Liver (tissue), 9 donors: ENCODE data around the gene ASS1. TPM values are rescaled to one million over a fixed set of nuclear protein-coding genes. Genes with fewer than 3 reads are reported as not detected.

ENCODE experiments used
- DNase-seq: peaks from one replicate; pipeline ENCODE4 v3.0.0-alpha.2; 2017; ENCODE audit warnings: low spot score
- H3K27ac ChIP-seq, 2 donors: one replicate each; pipeline ENCODE4 v1.7.0; 2013; ENCODE audit warnings: inconsistent platforms in 2 of 2, low read length in 2 of 2, control low read depth in 1 of 2, low read depth in 1 of 2, mild to moderate bottlenecking in 1 of 2
- H3K27me3 ChIP-seq, 4 donors: one replicate each; pipeline versions ENCODE4 v1.6.1 to v1.7.0; 2013; ENCODE audit warnings: low read length in 3 of 4, inconsistent platforms in 1 of 4, mild to moderate bottlenecking in 1 of 4, moderate library complexity in 1 of 4; ENCODE audit not compliant: control insufficient read depth in 4 of 4, insufficient read depth in 4 of 4
- H3K36me3 ChIP-seq, 4 donors: one replicate each; pipeline versions ENCODE4 v1.6.1 to v1.7.0; 2013; ENCODE audit warnings: low read length in 3 of 4, mild to moderate bottlenecking in 3 of 4, low read depth in 1 of 4, moderate library complexity in 1 of 4; ENCODE audit not compliant: control insufficient read depth in 4 of 4, insufficient read depth in 3 of 4
- H3K4me1 ChIP-seq, 4 donors: one replicate each; pipeline versions ENCODE4 v1.6.1 to v1.7.0; 2013; ENCODE audit warnings: low read length in 3 of 4, mild to moderate bottlenecking in 3 of 4, moderate library complexity in 1 of 4; ENCODE audit not compliant: control insufficient read depth in 4 of 4, insufficient read depth in 4 of 4
- H3K4me3 ChIP-seq, 3 donors: one replicate each; pipeline versions ENCODE4 v1.6.1 to v1.7.0; 2013; ENCODE audit warnings: low read length in 3 of 3, control low read depth in 1 of 3, low read depth in 1 of 3, mild to moderate bottlenecking in 1 of 3
- H3K9ac ChIP-seq, 2 donors: one replicate each; pipeline ENCODE4 v1.7.0; 2013; ENCODE audit warnings: low read length in 2 of 2, mild to moderate bottlenecking in 2 of 2, moderate library complexity in 2 of 2, control low read depth in 1 of 2, low read depth in 1 of 2
- H3K9me3 ChIP-seq, 4 donors: one replicate each; pipeline versions ENCODE4 v1.6.1 to v1.7.0; 2013; ENCODE audit warnings: low read length in 3 of 4; ENCODE audit not compliant: control insufficient read depth in 4 of 4
- CTCF ChIP-seq: fragments of 150-350 bp; IDR thresholded peaks from 2 replicates; pipeline ENCODE4 v1.5.1; 2017; ENCODE audit warnings: improper control_type of control experiment, low read depth, low read length; ENCODE audit not compliant: missing input control
- EGR1 ChIP-seq, 2 donors: IDR thresholded peaks; 2 replicates each; pipeline ENCODE4 v1.6.1; 2016 to 2018; ENCODE audit warnings: antibody characterized with exemption in 2 of 2, low read depth in 2 of 2
- FOXA1 ChIP-seq: IDR thresholded peaks from 2 replicates; pipeline ENCODE4 v1.6.1; 2016; ENCODE audit warnings: antibody characterized with exemption
- FOXA2 ChIP-seq: IDR thresholded peaks from 2 replicates; pipeline ENCODE4 v1.6.1; 2016; ENCODE audit warnings: antibody characterized with exemption
- GABPA ChIP-seq, 2 donors: IDR thresholded peaks in 1 of 2; conservative IDR thresholded peaks in 1 of 2; 2 replicates each; pipeline ENCODE4 v1.6.1; 2016; ENCODE audit warnings: antibody characterized with exemption in 2 of 2, mild to moderate bottlenecking in 1 of 2, moderate library complexity in 1 of 2
- HNF4A ChIP-seq, 2 donors: conservative IDR thresholded peaks; 2 replicates each; pipeline ENCODE4 v1.6.1; 2016; ENCODE audit warnings: antibody characterized with exemption in 2 of 2, mild to moderate bottlenecking in 2 of 2
- HNF4G ChIP-seq: IDR thresholded peaks from 2 replicates; pipeline ENCODE4 v1.6.1; 2016; ENCODE audit warnings: antibody characterized with exemption
- JUND ChIP-seq, 2 donors: IDR thresholded peaks; 2 replicates each; pipeline ENCODE4 v1.6.1; 2016; ENCODE audit warnings: antibody characterized with exemption in 2 of 2
- MAX ChIP-seq: IDR thresholded peaks from 2 replicates; pipeline ENCODE4 v1.6.1; 2016; ENCODE audit warnings: antibody characterized with exemption
- NR2F2 ChIP-seq: IDR thresholded peaks from 2 replicates; pipeline ENCODE4 v1.6.1; 2016; ENCODE audit warnings: antibody characterized with exemption
- RAD21 ChIP-seq, 2 donors: IDR thresholded peaks; 2 replicates each; pipeline ENCODE4 v1.6.1; 2016; ENCODE audit warnings: antibody characterized with exemption in 2 of 2, mild to moderate bottlenecking in 2 of 2
- REST ChIP-seq: IDR thresholded peaks from 2 replicates; pipeline ENCODE4 v1.6.1; 2016; ENCODE audit warnings: antibody characterized with exemption, mild to moderate bottlenecking
- RXRA ChIP-seq, 2 donors: IDR thresholded peaks; 2 replicates each; pipeline ENCODE4 v1.6.1; 2017 to 2018; ENCODE audit warnings: antibody characterized with exemption in 2 of 2, mild to moderate bottlenecking in 1 of 2
- SP1 ChIP-seq: IDR thresholded peaks from 2 replicates; pipeline ENCODE4 v1.6.1; 2018; ENCODE audit warnings: antibody characterized with exemption, mild to moderate bottlenecking
- TAF1 ChIP-seq: conservative IDR thresholded peaks from 2 replicates; pipeline ENCODE4 v1.6.1; 2016; ENCODE audit warnings: antibody characterized with exemption, mild to moderate bottlenecking
- YY1 ChIP-seq: IDR thresholded peaks from 2 replicates; pipeline ENCODE4 v1.6.1; 2016; ENCODE audit warnings: antibody characterized with exemption, mild to moderate bottlenecking
- ZBTB33 ChIP-seq: IDR thresholded peaks from 2 replicates; pipeline ENCODE4 v1.6.1; 2016; ENCODE audit warnings: antibody characterized with exemption
- WGBS: extraction: QIAGEN DNeasy Blood & Tissue Kit; methylation state at CpG from one replicate; pipeline ENCODE4 v1.1.7; 2013; 5-methylcytosine and 5-hydroxymethylcytosine counted together
- polyA plus RNA-seq, 2 donors: library from polyadenylated mRNA; stranded (reverse) in 1 of 2; unstranded in 1 of 2; fragments of 200-250 nt in 1 of 2; fragments of >200 nt in 1 of 2; fragmentation: Nextera tagmentation in 1 of 2; extraction: Ambion mirVana in 1 of 2; gene quantifications; one replicate each; pipeline versions ENCODE4 v1.2.1 to v1.2.3, GENCODE V29; 2013 to 2015
- total RNA-seq, 2 donors: library from RNA; depleted of rRNA; stranded (reverse); fragments of >200 nt; gene quantifications; one replicate each; pipeline ENCODE4 v1.2.3, GENCODE V29; 2014
- TF ChIP-seq, protein P1 (sequence below): IDR thresholded peaks from 2 replicates; pipeline ENCODE4 v1.6.1; 2016; ENCODE audit warnings: antibody characterized with exemption
- donor health status: healthy.
- donor health status: healthy.
- donor health status: healthy.
- donor health status: healthy.
- donor health status: healthy.

ASS1 gene
- total and polyA plus RNA-seq, 4 donors: 396 to 711 (median 533) TPM

GRCh38 chr9:130405657-130406257 lies 39.0 kb upstream of the ASS1 start:
- H3K4me3 ChIP-seq: no peak overlapping the region
- H3K27me3 ChIP-seq: no peaks in the 10 kb centered on the region
- WGBS: 95% methylated on average over 22 of the region's 22 CpGs
- H3K27ac ChIP-seq: no peak overlapping the region
- no peak overlapping the region for H3K9ac ChIP-seq
- no peaks in the 10 kb centered on the region for H3K9me3 ChIP-seq
- no peak for TF ChIP-seq GABPA (IDR thresholded peaks at IDR 0.05 in 1 of 2, conservative IDR thresholded peaks at IDR 0.05 in 1 of 2)
- TF ChIP-seq JUND (IDR thresholded peaks at IDR 0.05): no peak
- no peak for TF ChIP-seq SP1
- no peak for TF ChIP-seq HNF4A (conservative IDR thresholded peaks at IDR 0.05)
- no peak for TF ChIP-seq REST
- TF ChIP-seq FOXA1: no peak
- no peak for DNase-seq
- H3K36me3 ChIP-seq: no peaks in the 10 kb centered on the region
- peaks cover 0 to 4% (median 1%) of the 10 kb centered on the region in 4 donors for H3K4me1 ChIP-seq

DNA sequence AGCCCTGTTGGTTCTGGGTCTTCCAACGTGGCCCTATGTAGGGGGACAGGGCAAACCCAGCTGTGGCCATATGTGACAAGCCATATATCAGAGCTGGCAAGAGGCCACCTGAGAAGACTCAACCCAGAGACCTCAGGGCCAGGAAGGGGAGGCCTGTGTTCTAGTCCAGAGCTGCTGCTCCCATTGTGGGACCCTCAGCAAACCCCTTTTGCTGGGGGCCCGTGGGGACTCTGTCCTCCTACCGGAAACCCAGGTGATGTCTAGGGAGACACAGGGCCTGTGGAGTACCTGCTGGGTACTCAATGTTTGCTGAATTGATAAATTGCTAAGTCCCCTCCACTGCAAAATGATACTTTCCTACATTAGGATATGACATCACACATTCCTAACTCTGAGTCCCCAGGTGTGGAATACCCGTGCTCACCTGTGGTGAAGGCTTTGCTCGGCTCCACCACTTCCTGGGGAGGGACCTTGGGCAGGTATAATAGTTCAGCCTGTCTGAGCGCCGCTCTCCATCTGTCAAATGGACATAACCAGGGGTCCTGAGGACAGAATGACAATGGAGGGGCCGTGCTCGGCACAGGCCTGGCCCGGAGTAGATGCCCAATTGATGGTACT lies 38.4 kb upstream of the ASS1 start:
- H3K27ac ChIP-seq: no peak overlapping the region
- no peak for TF ChIP-seq GABPA (IDR thresholded peaks at IDR 0.05 in 1 of 2, conservative IDR thresholded peaks at IDR 0.05 in 1 of 2)
- no peak for TF ChIP-seq YY1
- TF ChIP-seq HNF4A (conservative IDR thresholded peaks at IDR 0.05): no peak
- TF ChIP-seq, protein P1, sequence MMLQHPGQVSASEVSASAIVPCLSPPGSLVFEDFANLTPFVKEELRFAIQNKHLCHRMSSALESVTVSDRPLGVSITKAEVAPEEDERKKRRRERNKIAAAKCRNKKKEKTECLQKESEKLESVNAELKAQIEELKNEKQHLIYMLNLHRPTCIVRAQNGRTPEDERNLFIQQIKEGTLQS: no peak
- TF ChIP-seq RXRA (IDR thresholded peaks at IDR 0.05): no peak
- TF ChIP-seq ZBTB33: no peak
- no peak for TF ChIP-seq EGR1 (IDR thresholded peaks at IDR 0.05; ENCODE audit: low read depth in 2 of 2)
- TF ChIP-seq FOXA2: no peak
- TF ChIP-seq MAX: no peak
- TF ChIP-seq FOXA1: no peak
- TF ChIP-seq HNF4G: no peak
- TF ChIP-seq SP1: no peak
- no peak for TF ChIP-seq RAD21 (IDR thresholded peaks at IDR 0.05)
- TF ChIP-seq REST: no peak
- no peak for TF ChIP-seq CTCF
- no peak for TF ChIP-seq TAF1
- TF ChIP-seq NR2F2: no peak
- TF ChIP-seq JUND (IDR thresholded peaks at IDR 0.05): no peak
- no peak for DNase-seq
- H3K9ac ChIP-seq: no peak overlapping the region
- 94% methylated on average over 10 of the region's 10 CpGs for WGBS
- H3K36me3 ChIP-seq: no peaks in the 10 kb centered on the region
- H3K4me3 ChIP-seq: no peak overlapping the region
- H3K4me1 ChIP-seq: peaks cover 0 to 4% (median 1%) of the 10 kb centered on the region in 4 donors
- H3K9me3 ChIP-seq: no peaks in the 10 kb centered on the region
- no peaks in the 10 kb centered on the region for H3K27me3 ChIP-seq
